GM23338 (cell line): Measurements from ENCODE around the gene KIRREL3.

Experiments used
- CTCF ChIP-seq, 2 experiments: fragments of 200-600 bp in 1 of 2; sonication (generic) in 1 of 2; conservative IDR thresholded peaks; 2 replicates each; pipeline versions ENCODE4 v1.5.1 to v1.6.1; 2016 to 2017; ENCODE audit warnings: antibody characterized with exemption in 2 of 2, low read depth in 2 of 2, mild to moderate bottlenecking in 2 of 2, moderate library complexity in 1 of 2
- EZH2 ChIP-seq: fragments of 200-600 bp; sonication (generic); IDR thresholded peaks from one replicate; pipeline ENCODE4 v1.8.0; 2017; ENCODE audit warnings: antibody characterized with exemption, mild to moderate bottlenecking, low read depth; ENCODE audit not compliant: unreplicated experiment
- EZH2phosphoT487 ChIP-seq: fragments of 200-600 bp; sonication (generic); IDR thresholded peaks from one replicate; pipeline ENCODE4 v1.8.1; 2018; ENCODE audit warnings: antibody characterized with exemption; ENCODE audit not compliant: unreplicated experiment

GRCh38 chr11:126824035-126824607 is 176.4 kb downstream of the KIRREL3 start:
- TF ChIP-seq CTCF (conservative IDR thresholded peaks at IDR 0.05; ENCODE audit: low read depth in 2 of 2) (no peak), EZH2phosphoT487 (no peak), EZH2 (no peak)
